GM15510 (cell line): ENCODE data around the gene RNF13.

Source experiments
- POLR2A ChIP-seq: IDR thresholded peaks from 3 replicates; pipeline ENCODE4 v1.6.1; 2011; ENCODE audit warnings: borderline replicate concordance; ENCODE audit not compliant: insufficient read length; ENCODE audit errors: extremely low read depth

RNF13 gene

DNA sequence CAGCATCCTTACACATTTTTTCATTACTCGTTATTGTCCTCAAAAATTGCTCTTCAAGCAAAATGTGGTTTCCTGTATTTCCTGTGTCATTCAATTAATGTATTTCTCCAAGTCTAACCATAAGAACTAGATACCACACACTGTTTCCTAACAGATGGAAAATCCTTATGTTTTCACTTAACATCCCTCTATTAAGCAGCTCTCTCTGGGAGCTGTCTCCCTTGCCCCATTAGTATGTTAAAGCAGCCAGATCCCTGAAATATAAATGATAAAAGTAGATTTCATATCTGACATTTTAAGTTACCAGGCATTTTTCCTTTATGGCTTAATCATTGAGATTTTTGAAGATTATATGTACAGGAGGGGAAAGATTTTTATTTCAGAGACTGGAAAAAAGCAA, 141.8 kb downstream of the RNF13 start:
- no peak for TF ChIP-seq POLR2A

DNA sequence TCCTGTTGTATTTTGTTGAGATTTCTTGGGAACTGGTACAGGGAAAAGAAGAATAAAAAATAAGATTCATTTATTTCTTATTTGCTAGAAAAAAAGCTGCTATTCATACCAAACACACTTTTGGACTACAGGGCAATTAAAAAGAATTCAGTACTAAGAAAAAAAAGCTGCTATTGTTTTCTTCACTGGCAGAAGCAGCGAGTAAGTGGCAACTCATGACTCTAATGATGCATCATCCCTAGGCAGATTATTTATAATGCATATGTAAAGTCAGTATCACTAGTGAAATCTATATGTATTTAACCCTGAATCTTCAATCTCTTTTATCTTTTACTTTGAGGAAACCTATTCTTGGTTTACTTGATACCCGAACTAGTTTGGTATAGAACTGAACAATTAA, 142.4 kb downstream of the RNF13 start:
- TF ChIP-seq POLR2A = no peak

DNA sequence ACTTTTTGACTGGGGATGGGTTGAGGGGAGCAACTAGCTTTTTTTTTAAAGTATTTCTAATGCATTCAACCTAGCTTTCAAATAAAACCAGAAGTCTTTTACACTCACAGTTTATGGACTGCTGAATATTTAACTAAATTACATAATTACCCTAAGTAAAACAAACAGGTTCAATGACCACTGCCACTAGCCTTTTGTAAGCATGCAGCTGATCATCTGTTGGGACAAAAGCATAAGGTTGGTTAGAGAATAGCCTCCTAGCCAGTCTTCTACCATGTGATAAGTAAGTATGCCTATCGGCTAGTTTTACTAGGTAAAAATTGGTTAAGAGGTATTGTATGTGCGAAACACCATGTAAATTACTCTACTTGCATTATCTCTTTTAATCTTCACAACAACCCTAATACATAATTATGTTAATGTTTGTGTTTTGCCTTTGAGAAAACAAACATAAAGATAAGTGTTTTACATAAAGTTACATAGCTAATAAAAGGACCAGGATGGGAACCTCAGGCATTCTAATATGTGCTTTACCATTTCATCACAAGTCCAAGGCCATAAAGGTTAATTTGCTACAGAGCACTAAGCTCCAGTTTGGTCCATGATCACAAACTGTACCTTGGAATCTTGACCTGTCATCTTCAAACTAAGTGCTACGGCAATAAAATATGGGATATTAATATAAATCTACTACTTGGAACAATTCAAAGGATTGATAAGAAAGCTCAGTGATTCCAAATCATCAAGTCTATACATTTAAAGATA, 144.5 kb downstream of the RNF13 start:
- TF ChIP-seq POLR2A = no peak

DNA sequence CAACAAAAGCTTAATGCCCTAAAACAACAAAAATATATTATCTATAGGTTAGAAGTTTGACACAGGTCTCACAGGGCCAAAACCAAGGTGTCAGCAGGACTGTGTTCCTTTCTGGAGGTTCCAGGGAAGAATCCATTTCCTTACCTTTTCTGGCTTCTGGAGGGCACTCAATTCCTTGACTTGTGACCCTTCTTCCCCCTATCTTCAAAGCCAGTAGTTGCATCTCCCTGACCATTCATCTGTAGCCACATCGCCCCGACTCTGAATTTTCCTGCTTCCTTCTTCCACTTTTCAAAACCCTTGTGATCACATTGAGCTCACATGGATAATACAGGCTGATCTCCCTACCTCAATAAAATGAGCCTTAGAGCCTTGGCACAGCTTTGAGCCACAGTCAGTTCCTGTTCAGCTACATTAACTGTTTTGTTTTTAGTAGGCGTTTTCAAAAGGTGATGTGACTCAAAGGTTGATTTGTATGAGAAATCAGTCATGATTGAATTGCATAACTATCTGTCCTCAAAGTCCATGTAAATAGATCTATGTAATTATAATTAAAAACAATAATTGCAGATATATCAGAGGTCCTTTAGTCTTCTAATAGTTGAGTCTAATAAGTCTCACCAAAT, 145.3 kb downstream of the RNF13 start:
- no peak for TF ChIP-seq POLR2A

DNA sequence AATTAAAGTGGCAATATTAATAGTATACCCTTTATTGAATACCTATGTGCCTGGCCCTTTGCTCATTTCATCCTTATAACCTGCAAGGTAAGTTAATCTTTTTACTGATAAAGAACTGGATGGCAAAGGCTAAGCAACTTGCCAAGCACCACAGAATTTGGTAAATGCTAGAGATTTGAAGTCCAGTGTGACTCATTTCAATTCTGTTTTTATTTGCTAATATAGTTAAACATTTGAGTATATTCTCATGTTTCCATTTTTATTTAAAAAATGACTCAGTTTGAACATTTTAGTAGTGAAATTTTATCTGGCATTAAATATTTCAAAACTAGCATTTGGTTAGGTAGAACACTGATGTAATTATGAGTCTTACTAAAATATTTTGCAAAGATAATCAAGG, 146.4 kb downstream of the RNF13 start:
- TF ChIP-seq POLR2A = no peak

GRCh38 chr3:149963485-149963884, 150.5 kb downstream of the RNF13 start:
- TF ChIP-seq POLR2A = no peak

- TF ChIP-seq POLR2A = no peak
Measured at GRCh38 chr3:149964291-149964690, 151.3 kb downstream of the RNF13 start.

- TF ChIP-seq POLR2A = no peak
Measured at GRCh38 chr3:149965278-149965677, 152.3 kb downstream of the RNF13 start.

- TF ChIP-seq POLR2A = no peak
Measured at GRCh38 chr3:149967086-149967685, 154.2 kb downstream of the RNF13 start.

DNA sequence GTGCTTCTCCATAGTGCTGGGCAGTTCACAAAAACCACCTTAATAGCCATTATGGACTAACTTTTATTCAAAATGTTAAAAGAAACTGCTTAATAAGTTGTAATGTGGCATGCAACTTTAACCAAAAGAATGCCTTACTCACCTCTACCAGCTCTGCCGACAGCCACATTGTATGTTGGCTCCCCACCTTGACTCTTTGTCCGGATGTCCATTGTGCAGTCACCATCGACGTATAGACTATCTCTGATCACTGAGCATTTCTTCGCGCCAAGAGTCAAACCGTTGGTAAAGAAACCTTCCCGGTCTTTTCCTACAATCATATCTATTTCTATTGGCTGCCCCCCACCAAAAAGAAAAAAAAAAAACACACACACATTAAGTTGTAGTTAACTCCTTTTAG, 155.2 kb downstream of the RNF13 start:
- TF ChIP-seq POLR2A = no peak

GRCh38 chr3:149969110-149969939, 156.3 kb downstream of the RNF13 start:
- TF ChIP-seq POLR2A = no peak

- TF ChIP-seq POLR2A = no peak
Measured at GRCh38 chr3:149969940-149970715, 157.1 kb downstream of the RNF13 start.

DNA sequence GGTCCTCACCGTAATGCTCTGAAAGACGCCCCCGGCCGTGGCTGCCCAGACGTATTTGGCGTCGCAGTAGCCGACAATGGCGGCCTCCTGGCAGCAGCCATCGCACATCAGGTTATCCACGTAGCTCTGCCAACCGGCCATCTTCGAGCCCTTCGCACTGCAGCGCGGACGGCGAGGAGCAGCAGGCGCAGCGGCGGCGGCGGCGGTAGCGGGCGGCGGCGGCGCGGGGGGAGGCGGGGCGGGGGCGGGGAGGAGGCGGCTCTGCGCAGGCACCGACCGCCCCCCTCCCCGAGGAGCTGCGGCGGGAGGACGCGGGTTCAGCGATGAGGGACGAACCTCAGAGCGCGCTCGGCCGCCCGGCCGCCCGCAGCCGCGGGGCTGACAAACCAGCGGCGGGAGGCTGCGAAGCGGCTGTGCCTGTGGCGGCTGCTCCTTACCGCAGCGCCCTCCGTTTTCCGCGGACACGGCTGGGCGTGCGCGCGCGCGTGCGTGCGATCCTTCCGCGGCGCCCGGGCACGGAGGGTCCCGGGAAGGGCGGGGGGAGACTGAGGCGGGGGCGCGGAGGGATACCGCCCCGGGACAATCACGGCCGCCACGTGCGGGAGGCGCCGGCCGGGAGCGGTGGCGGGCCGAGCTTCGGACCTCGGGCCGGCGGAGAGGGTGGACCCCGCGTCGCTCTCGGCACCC, 157.8 kb downstream of the RNF13 start, which contains the start of gene PFN2:
Gene PFN2, minus strand, starts transcription at position 180 of the 687 bp plus-strand sequence. Its CDS starts 39 bp downstream, at position 141.
- TF ChIP-seq POLR2A = peak; percentile 16

GRCh38 chr3:149971403-149972075, 158.5 kb downstream of the RNF13 start:
- TF ChIP-seq POLR2A = no peak

DNA sequence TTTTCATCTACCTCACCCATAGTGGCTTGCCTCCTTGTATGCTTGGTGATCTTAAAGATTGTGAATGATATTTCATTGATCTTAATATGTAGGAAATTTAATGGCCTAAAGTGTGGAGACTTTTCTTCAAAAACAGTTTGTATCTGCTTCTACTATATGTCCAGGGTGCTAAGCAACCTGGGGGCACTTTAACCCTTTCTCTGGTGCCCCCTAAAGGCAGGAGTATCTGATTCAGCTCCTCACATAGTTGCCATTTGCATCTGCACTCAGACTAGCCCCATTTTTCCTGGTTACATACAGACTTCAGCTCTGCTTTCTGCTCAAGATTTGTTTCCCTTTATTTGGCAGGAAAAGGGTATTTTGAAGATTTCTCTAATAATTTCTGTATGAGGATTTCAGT, 162.9 kb downstream of the RNF13 start:
- no peak for TF ChIP-seq POLR2A
